Measurements from ENCODE around the gene ADRM1.

DNA sequence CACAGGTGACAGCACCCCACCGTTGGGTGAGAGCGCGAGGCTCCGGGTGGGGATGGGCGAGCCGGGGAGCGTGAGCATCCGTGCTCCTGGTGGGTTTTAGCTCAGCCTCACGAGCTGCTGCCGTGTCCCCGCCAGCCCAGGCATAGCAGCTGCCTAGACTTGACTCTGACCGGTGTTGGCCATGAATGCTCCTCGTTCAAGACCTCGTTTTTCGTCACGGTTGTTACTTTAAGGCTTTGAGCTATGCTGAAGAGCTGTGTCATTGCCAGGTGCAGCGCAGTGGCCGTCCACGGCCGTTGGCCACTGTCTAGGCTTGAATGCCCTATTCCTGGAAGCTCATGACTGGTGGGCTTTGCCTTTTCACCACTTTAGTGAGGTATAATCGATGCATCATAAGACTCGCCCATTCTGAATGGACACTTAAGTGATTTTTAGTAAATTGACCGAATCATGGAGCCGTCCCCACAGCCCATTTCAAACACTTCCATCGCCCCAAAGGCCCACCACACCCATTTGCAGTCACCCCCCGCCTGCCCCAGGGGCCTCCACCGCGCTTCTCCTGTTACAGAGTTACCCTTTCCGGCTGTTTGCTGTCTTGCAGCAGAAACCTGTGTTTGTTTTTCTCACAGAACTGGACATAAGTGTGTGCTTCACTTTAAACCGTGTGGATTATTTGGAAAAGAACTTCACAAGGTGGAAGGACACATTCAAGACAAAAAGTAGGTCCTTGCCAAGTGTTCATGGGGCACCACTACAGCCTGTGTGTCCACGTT is 21.4 kb upstream of the ADRM1 start:
- TF ChIP-seq CTCF (IDR thresholded peaks at IDR 0.05; ENCODE audit: insufficient read depth, low read length, poor library complexity, severe bottlenecking) (no peak), EZH2phosphoT487 (conservative IDR thresholded peaks at IDR 0.05; ENCODE audit: low read length) (no peak)

Measured in SU-DHL-6 (cell line).